GM19025 (cell line): ENCODE data around the gene LAIR1.
"Not testable (repeated sequence)": the region's sequence is repeated elsewhere in the genome, so short reads cannot be mapped to it uniquely, and the experiment has no call there.

Source experiments
- ATAC-seq: cut with Tn5 transposase; IDR thresholded peaks from one replicate; pipeline ENCODE4 v1.9.1; 2021; ENCODE audit warnings: mild to moderate bottlenecking, low read depth, moderate library complexity; ENCODE audit not compliant: unreplicated experiment

Gene LAIR1

GRCh38 chr19:54379187-54379678 lies 14.5 kb upstream of the LAIR1 start:
- no peak for ATAC-seq

GRCh38 chr19:54376610-54377285 lies 12.0 kb upstream of the LAIR1 start:
- no peak for ATAC-seq

- ATAC-seq, result not testable (repeated sequence)
Observed at GRCh38 chr19:54375181-54375938, 10.6 kb upstream of the LAIR1 start.

GRCh38 chr19:54373781-54374631 lies 9.3 kb upstream of the LAIR1 start:
- ATAC-seq, result no peak

DNA sequence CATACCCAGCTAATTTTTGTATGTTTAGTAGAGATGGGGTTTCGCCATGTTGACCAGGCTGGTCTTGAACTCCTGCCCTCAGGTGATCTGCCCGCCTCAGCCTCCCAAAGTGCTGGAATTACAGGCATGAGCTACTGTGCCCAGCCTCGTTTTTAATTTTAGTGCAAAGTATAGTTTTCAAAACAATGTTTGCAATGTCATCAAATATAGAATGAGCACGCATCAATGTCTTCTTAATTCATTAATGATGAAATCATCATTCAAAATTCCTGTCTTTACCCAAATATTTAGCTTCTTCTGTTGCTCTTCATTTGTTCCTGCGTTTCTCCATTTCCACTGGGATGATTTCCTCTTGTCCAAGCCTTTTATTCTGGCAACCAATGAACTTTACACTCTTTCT lies 6.7 kb upstream of the LAIR1 start:
- ATAC-seq, result not testable (repeated sequence)

GRCh38 chr19:54370434-54370796 lies 5.7 kb upstream of the LAIR1 start:
- not testable (repeated sequence) for ATAC-seq

DNA sequence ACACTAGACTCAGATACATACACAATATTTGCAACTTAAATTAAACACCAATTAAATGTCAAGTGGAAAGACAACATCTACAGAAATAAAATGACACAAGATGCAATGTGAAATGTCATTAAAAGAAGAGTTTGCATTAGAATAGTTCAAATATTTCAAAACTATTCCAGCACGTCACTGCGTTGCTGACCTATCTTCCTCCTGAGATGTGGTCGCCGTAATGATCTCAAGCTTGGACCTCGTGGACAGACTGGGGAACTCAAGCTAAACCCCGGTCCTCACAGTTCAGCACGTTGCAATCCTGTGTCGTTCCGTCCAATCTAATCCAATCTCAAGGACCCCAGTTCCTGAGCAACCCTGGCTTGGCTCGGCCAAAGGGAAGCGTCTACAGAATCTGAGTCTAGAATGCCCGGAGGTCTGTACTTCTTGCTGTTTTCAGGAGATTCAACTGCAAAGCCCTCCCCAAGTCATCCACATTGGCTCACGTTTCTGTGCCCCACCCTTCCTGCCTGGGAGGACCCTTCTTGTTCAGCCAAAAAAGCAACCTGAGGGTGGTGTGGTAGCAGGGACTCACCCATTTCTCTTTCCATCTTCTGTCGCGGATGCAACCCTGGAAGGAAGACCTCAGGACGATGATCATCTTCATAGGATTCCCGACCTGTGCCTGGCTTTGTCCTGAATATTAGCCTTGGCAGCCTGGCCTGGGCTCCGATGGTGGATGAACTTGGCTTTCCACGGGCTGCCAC lies 5.1 kb upstream of the LAIR1 start:
- ATAC-seq, result not testable (repeated sequence)

- ATAC-seq, result no peak
Observed at GRCh38 chr19:54369082-54369687, 4.5 kb upstream of the LAIR1 start.

GRCh38 chr19:54366811-54367210 lies 2.1 kb upstream of the LAIR1 start:
- ATAC-seq, result no peak

GRCh38 chr19:54365798-54366197 lies 1.1 kb upstream of the LAIR1 start:
- ATAC-seq, result not testable (repeated sequence)

DNA sequence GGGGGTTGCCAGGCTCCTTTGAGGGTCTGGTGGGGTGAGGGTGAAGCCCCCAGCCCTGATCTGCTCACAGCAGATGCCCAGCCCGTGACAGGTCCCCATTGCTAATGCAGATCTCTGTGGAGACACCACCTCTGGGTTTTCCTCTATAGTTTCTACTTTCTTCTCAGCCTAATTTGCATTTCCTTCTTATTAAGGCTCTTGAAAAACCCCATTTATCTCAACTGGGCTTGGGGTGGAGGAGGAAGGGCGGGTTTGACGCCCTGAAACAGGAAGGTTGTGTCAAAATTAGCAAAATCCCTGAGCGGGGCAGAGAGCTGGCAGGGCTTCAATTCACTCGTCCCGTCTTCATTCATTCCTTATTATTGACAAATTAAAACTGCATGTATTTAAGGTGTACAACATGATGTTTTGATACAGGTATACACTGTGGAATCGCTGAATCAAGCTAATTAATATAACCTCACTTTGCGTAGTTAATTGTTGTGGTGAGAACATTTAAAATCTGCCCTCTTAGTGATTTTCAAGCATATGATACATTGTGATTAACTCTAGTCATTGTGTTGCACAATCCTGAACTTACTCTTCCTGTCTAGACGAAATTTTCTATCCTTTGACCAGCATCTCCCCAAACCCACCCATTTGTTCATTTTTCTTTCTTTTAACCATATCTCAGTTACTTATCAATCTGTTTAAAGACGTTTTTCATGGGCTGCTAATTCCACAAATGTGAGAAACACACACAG lies 2.9 kb downstream of the LAIR1 start:
- ATAC-seq, result not testable (repeated sequence)

- ATAC-seq, result not testable (repeated sequence)
Observed at GRCh38 chr19:54359149-54359820, 5.4 kb downstream of the LAIR1 start.

- no peak for ATAC-seq
Observed at GRCh38 chr19:54357381-54357780, 7.3 kb downstream of the LAIR1 start.

DNA sequence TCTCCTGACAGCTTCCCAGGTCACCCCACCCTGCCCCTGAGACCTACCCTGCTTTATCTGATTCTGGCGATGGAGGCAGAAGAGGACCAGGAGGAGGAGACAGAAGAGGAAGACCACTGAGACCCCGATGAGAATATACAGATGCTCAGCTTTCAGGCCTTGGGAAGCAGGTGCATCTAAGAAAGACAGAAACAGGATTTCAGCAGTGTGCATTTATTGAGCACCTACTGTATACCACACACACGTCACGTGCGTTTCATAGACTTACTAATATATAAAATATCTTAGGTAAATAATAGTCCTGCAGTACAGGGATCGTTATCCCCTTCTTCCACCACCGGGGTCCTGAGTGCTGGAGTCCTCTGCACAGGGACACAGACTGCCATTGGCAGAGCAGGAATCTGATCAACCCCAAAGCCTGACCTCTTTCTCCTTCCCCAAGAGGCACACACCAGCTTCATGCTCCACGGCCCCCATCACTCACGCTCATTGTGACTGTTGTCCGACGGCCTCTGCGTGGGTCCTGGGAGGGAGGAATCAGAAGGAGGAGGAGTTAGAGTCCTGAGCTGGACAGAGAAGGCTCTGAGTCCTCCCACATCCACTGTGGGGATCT lies 8.2 kb downstream of the LAIR1 start:
- no peak for ATAC-seq

DNA sequence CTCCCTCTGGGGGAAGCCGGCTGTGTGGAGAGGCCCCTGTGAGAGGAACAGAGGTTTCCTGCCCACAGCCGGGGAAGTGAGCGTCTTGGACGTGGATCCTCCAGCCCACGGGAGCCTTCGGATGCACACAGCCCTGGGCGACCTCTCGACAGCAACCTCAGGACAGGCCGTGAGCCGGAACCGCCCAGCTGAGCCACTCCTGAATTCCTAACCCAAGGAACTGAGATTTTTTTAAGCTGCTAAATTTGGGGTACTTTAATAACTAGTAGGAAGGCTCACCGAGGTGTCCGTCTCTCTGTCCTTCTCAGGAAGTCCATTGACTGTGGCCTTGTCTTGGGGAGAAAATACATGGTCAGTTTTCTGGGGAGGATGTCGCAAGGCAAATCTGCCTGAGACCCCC lies 9.1 kb downstream of the LAIR1 start:
- ATAC-seq, result no peak

DNA sequence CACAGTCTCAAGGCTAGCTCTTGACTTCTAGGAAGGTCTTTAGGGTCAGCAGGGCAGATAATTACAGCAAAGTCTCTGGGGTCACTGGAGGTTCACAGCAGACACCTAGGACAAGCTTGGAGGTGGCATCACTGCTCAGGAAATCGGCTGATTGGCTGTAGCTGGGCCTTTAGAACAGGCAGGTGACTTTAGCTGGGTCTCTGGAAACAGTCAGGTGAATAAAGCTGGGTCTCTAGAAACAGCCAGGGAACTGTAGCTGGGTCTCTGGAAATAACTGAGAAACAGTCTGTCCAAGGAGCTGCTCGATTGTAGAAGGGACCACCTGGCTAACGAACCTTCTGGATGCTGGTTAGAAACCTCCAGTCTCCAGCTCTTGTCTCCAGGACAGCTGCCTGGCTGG lies 10.0 kb downstream of the LAIR1 start:
- no peak for ATAC-seq

- ATAC-seq, result no peak
Observed at GRCh38 chr19:54352546-54352945, 12.2 kb downstream of the LAIR1 start.

GRCh38 chr19:54352041-54352440 lies 12.7 kb downstream of the LAIR1 start:
- ATAC-seq, result no peak
